Measurements from ENCODE around the gene PLPPR1. TPM values are rescaled to one million over a fixed set of nuclear protein-coding genes. Genes with fewer than 3 reads are reported as not detected.

The PLPPR1 gene
- total and polyA plus RNA-seq, 2 donors (not counting 1 experiment from before 2014, with no cell fraction given), result not detected

GRCh38 chr9:101342595-101342994 is 314.1 kb downstream of the PLPPR1 start:
- H3K4me1 ChIP-seq (ENCODE audit: control insufficient read depth, extremely low read depth, insufficient read depth, low read length), result no peaks in the 10 kb centered on the region
- H3K9me3 ChIP-seq (ENCODE audit: control insufficient read depth, insufficient read depth, low read depth, low read length), result no peaks in the 10 kb centered on the region
- no peak overlapping the region for H3K4me3 ChIP-seq (replicated peaks in 1 of 4; ENCODE audit: control extremely low read depth in 1 of 4, insufficient read depth in 1 of 4, low read depth in 3 of 4, low read length in 4 of 4)
- TF ChIP-seq CTCF (conservative IDR thresholded peaks at IDR 0.05 in 1 of 2, IDR thresholded peaks at IDR 0.05 in 1 of 2; ENCODE audit: low read depth in 1 of 2, low read length in 2 of 2) (no peak), EZH2 (IDR thresholded peaks at IDR 0.05; ENCODE audit: low read length, missing control alignments) (no peak)
- DNase-seq (ENCODE audit: low read depth in 2 of 2), result no peak
- no peak overlapping the region for H3K4me2 ChIP-seq (ENCODE audit: extremely low read depth, insufficient read depth, low read length)
- no peaks in the 10 kb centered on the region for H4K20me1 ChIP-seq (ENCODE audit: control insufficient read depth, extremely low read depth, insufficient read depth, low read length)
- no peaks in the 10 kb centered on the region for H3K36me3 ChIP-seq (ENCODE audit: control insufficient read depth, insufficient read depth, low read length)
- no peak overlapping the region for H3K27ac ChIP-seq (ENCODE audit: insufficient read depth, low read length)
- H3K27me3 ChIP-seq (ENCODE audit: control insufficient read depth, insufficient read depth, low read length), result no peaks in the 10 kb centered on the region
- H3K79me2 ChIP-seq (ENCODE audit: control insufficient read depth, insufficient read depth, low read length), result no peaks in the 10 kb centered on the region
- H3K9ac ChIP-seq (ENCODE audit: insufficient read depth, low read length), result no peak overlapping the region
- H2AFZ ChIP-seq (ENCODE audit: low read length), result no peak overlapping the region

- Histone ChIP-seq H3K27ac (ENCODE audit: insufficient read depth, low read length) (no peak overlapping the region), H3K4me2 (ENCODE audit: extremely low read depth, insufficient read depth, low read length) (no peak overlapping the region)
These were observed 321.8 kb downstream of the PLPPR1 start for GRCh38 chr9:101350285-101350684.

GRCh38 chr9:101352892-101353463 is 324.5 kb downstream of the PLPPR1 start:
- DNase-seq (ENCODE audit: low read depth in 2 of 2), result no peak
- no peaks in the 10 kb centered on the region for H3K79me2 ChIP-seq (ENCODE audit: control insufficient read depth, insufficient read depth, low read length)
- H3K27me3 ChIP-seq (ENCODE audit: control insufficient read depth, insufficient read depth, low read length), result no peaks in the 10 kb centered on the region
- TF ChIP-seq CTCF (conservative IDR thresholded peaks at IDR 0.05 in 1 of 2, IDR thresholded peaks at IDR 0.05 in 1 of 2; ENCODE audit: low read depth in 1 of 2, low read length in 2 of 2) (no peak), EZH2 (IDR thresholded peaks at IDR 0.05; ENCODE audit: low read length, missing control alignments) (no peak)
- no peak overlapping the region for H3K4me3 ChIP-seq (replicated peaks in 1 of 4; ENCODE audit: control extremely low read depth in 1 of 4, insufficient read depth in 1 of 4, low read depth in 3 of 4, low read length in 4 of 4)
- H2AFZ ChIP-seq (ENCODE audit: low read length), result no peak overlapping the region
- H3K36me3 ChIP-seq (ENCODE audit: control insufficient read depth, insufficient read depth, low read length), result no peaks in the 10 kb centered on the region
- no peak overlapping the region for H3K27ac ChIP-seq (ENCODE audit: insufficient read depth, low read length)
- no peak overlapping the region for H3K4me2 ChIP-seq (ENCODE audit: extremely low read depth, insufficient read depth, low read length)
- no peak overlapping the region for H3K9ac ChIP-seq (ENCODE audit: insufficient read depth, low read length)
- H4K20me1 ChIP-seq (ENCODE audit: control insufficient read depth, extremely low read depth, insufficient read depth, low read length), result no peaks in the 10 kb centered on the region
- H3K9me3 ChIP-seq (ENCODE audit: control insufficient read depth, insufficient read depth, low read depth, low read length), result no peaks in the 10 kb centered on the region
- H3K4me1 ChIP-seq (ENCODE audit: control insufficient read depth, extremely low read depth, insufficient read depth, low read length), result no peaks in the 10 kb centered on the region

More at GRCh38 chr9:101350285-101350684, 321.8 kb downstream of the PLPPR1 start:
- no peak for TF ChIP-seq EZH2 (IDR thresholded peaks at IDR 0.05; ENCODE audit: low read length, missing control alignments)
- no peak for TF ChIP-seq CTCF (conservative IDR thresholded peaks at IDR 0.05 in 1 of 2, IDR thresholded peaks at IDR 0.05 in 1 of 2; ENCODE audit: low read depth in 1 of 2, low read length in 2 of 2)
- Histone ChIP-seq H3K9ac (ENCODE audit: insufficient read depth, low read length) (no peak overlapping the region), H3K36me3 (ENCODE audit: control insufficient read depth, insufficient read depth, low read length) (no peaks in the 10 kb centered on the region), H3K4me3 (replicated peaks in 1 of 4; ENCODE audit: control extremely low read depth in 1 of 4, insufficient read depth in 1 of 4, low read depth in 3 of 4, low read length in 4 of 4) (no peak overlapping the region), H3K4me1 (ENCODE audit: control insufficient read depth, extremely low read depth, insufficient read depth, low read length) (no peaks in the 10 kb centered on the region), H3K79me2 (ENCODE audit: control insufficient read depth, insufficient read depth, low read length) (no peaks in the 10 kb centered on the region), H3K27me3 (ENCODE audit: control insufficient read depth, insufficient read depth, low read length) (no peaks in the 10 kb centered on the region), H3K9me3 (ENCODE audit: control insufficient read depth, insufficient read depth, low read depth, low read length) (no peaks in the 10 kb centered on the region), H4K20me1 (ENCODE audit: control insufficient read depth, extremely low read depth, insufficient read depth, low read length) (no peaks in the 10 kb centered on the region), H2AFZ (ENCODE audit: low read length) (no peak overlapping the region)
- DNase-seq (ENCODE audit: low read depth in 2 of 2), result no peak
